Ramos (cell line): Measurements from ENCODE around the gene ATP5F1B.

Experiments used
- in situ Hi-C: fragments of 300-500 bp; cut with MboI; formaldehyde crosslinking; loops from one replicate; pipeline ENCODE4 v1.14.3; 2022; ENCODE audit warnings: low sequenced_read_pairs; ENCODE audit not compliant: unreplicated experiment

The ATP5F1B gene

DNA sequence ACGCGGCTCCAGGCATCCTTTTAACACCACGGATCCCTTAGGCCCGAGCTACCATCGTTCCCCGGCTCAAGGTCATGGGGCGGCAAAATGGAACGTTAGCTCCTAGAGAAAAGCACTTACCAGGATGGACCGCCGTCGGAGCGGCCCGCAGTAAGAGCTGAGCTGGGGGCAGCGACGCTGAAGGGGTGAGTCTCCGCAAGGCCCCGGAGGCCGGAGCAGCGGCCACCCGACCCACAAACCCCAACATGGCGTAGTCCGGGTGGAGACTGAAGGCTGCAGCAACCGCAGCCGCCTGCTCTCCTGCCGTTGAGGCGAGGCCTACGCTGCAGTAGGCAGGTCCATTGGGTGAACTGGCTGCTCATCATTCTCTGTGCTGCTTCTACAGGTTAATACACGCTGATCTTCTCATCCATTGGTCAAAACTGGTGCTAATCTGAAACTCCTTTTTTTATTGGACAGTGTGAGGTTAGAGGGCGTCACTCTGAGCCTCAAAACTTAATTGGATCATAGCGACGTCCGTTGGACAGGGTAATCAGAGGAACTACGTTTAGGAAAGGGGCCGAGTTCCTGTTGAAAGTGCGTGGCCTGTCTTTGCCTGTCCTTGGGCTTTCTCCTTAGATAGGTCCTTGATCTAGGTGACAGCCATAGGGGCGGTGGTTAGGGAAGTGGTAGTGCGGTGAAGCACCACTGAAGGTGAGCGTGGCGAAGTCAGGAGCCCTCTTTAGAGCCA lies at the start of gene ATP5F1B:
TSS of gene ATP5F1B (minus strand) at position 268 of the 730 bp plus-strand sequence. CDS start at position 247, 21 bp downstream.
- in situ Hi-C loops: no loop called here

- in situ Hi-C loops: no loop called here
These were observed 48.4 kb upstream of the ATP5F1B start for GRCh38 chr12:56694161-56694560.

GRCh38 chr12:56688846-56689109 lies 43.0 kb upstream of the ATP5F1B start:
- in situ Hi-C loops: no loop called here

DNA sequence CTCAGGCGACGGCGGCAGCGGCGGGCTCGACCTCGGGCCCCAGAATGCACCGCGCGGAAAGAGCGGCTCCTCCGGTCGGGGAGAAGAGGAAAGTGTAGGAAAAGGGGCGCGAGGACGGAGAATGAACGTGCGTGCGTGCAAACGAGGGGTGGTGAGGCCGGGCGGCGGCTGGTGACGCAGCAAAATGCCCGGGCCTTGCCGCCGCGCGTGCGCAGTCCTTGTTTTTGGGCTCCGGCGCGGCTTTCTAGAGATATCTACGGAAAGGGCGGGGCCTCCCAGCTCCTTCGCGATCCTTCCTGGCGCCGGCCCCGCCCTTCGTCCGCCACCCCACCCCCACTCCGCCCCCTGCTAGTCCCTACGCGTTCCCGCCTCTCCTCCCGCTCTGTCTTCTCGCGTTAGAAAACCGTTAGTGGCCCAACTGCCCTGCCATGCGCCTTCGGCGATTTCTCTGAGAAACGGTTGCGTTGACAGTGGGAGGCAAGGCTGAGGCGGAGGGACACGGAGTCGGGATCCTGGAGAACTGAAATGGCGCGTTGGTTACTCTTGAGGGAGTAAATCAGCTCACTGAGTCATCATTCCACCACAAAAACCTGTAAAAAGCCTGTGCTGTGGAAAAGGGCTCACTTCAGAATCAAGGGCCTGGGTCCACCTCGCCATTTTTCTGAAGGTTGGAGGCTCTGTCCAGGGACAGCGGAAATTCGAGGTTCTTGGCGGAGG lies 42.5 kb upstream of the ATP5F1B start, which contains the start of gene PTGES3:
TSS of gene PTGES3 (minus strand) at position 156 of the 717 bp plus-strand sequence. CDS start 285 bp downstream, outside the sequence.
- in situ Hi-C loops: no loop called here

- in situ Hi-C loops: no loop called here
These were observed 41.7 kb upstream of the ATP5F1B start for GRCh38 chr12:56687223-56688128.

DNA sequence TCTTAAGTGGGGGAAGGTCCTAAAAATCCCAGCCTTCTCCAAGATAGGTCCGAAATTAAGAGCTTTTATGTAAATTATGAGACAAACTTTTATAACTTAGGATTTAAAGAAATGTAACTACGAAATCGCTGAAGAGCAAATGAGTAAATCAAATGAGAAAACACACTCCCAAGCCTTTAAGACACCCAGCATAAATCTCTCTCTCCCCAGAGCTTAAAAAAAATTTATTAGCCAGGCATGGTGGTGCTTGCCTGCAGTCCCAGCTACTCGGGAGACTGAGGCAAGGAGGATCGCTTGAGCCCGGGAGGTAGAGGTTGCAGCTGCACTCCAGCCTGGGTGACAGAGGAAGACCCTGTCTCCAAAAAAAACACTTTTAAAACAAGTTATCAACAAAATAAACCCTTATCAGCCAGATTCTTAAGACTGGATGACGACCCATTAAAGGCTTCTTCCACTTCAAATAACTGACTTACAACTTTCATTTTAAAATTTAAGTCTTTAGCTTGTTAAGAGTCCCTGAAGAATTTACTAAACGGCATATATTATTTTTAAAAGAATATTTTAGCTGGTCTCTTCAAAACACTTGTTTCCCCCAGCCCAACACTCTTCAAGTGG lies 39.1 kb upstream of the ATP5F1B start:
- in situ Hi-C loops: no loop called here

- in situ Hi-C loops: no loop called here
These were observed 36.5 kb upstream of the ATP5F1B start for GRCh38 chr12:56682323-56682722.

DNA sequence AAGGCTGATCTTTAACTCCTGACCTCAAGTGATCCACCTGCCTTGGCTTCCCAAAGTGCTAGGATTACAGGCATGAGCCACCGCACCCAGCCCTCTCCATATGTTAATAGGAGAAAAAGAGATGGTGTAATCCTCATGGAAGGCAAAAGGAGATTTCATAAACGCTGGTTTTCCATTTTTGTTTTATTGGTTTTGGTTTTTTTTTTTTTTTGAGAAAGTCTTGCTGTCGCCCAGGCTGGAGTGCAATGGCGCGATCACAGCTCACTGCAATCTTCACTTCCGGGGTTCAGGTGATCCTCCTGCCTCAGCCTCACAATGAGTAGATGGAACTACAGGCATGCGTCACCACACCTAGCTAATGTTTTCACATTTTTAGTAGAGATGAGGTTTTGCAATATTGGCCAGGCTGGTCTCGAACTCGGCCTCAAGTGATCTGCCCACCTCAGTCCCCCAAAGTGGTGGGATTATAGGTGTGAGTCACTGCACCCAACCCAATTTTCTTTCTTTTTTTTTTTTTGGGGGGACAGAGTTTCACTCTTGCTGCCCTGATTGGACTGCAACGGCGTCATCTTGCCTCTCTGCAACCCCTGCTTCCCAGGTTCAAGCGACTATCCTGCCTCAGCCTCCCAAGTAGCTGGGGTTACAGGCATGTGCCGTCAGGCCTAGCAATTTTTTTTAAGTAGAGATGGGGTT lies 34.2 kb upstream of the ATP5F1B start:
- in situ Hi-C loops: no loop called here

GRCh38 chr12:56678852-56679251 lies 33.1 kb upstream of the ATP5F1B start:
- in situ Hi-C loops: no loop called here

GRCh38 chr12:56677680-56678079 lies 31.9 kb upstream of the ATP5F1B start:
- in situ Hi-C loops: no loop called here

DNA sequence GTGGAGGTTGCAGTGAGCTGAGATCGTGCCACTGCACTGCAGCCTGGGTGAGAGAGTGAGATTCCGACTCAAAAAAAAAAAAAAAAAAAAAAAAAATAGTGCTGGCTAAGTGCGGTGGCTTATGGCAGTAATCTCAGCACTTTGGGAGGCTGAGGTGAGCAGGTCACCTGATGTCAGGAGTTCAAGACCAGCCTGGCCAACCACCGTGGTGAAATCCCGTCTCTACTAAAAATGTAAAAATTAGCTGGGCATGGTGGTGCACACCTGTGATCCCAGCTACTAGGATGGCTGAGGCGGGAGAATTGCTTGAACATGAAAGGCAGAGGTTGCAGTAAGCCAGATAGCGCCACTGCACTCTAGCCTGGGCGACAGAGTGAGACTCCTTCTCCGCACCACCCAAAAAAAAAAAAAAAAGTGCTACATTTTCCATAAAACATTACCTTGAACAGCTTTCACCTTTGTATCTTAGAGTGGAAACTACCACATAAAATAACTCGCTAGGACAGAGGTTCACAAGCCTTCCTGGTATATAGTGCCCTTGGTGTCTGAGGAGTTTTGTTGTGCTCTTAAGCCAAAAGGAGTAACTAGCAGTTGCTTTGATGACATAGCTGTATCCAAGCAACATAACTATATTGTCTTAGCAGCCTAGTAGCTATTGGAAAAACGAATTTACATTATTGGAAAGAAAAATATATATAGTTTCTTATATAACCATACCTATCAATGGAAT lies 31.2 kb upstream of the ATP5F1B start:
- in situ Hi-C loops: no loop called here

DNA sequence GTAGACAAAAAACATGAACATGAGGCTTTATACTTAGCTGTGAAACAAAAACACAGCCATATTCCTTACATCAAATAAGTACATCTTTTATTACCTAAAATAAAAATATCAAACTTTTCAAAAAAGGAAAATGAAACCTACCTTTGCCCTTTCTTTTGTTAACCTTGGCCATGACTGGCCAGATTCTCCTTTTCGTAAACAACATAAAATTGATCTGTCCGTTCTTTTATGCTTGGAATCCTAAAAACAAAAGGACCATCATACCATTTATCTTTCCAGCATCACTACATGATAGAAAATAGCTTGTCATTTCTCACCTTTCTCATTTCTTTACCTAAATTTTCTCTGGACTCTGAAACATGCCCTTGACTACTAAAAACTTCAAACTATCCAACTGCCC lies 25.8 kb upstream of the ATP5F1B start:
- in situ Hi-C loops: no loop called here

GRCh38 chr12:56670836-56671235 lies 25.1 kb upstream of the ATP5F1B start:
- in situ Hi-C loops: no loop called here

- in situ Hi-C loops: no loop called here
These were observed 22.3 kb upstream of the ATP5F1B start for GRCh38 chr12:56668197-56668457.

DNA sequence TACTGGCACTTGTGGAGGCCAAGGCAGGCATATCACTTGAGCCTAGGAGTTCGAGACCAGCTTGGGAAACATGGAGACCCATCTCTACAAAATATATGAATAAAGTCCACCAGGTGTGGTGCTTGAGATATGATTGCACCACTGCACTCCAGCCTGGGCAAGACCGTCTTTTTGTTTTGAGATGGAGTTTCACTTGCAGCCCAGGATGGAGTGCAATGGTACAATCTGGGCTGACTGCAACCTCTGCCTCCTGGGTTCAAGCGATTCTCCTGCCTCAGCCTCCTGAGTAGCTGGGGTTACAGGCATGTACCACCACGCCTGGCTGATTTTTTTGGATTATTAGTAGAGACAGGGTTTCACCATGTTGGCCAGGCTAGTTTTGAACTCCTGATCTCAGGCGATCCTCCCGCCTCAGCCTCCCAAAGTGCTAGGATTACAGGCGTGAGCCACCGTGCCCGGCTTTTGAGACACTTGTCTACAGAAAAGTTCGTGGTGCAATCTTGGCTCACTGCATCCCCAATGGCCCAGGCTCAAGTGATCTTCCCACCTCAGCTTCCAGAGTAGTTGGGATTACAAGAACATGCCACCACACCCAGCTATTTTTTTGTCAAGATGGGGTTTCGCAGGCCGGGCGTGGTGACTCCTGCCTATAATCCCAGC lies 16.3 kb upstream of the ATP5F1B start:
- in situ Hi-C loops: no loop called here

DNA sequence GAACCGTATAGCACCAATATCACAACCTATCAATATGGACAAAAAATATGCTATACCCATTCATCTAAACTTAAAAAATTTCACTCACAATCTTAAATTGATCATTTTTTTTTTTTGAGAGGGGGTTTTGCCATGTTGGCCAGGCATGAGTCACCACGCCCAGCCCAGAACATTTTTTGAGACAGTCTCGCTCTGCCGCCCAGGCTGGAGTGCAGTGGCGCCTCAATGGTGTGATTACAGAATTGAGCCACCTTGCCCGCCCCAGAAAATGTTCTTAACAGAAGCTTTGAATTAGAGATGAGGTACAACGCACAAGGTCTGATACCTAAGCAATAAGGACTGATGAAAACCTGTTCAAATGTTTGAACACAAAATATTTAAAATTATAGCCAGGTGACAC lies 15.8 kb upstream of the ATP5F1B start:
- in situ Hi-C loops: no loop called here

- in situ Hi-C loops: no loop called here
These were observed 13.1 kb upstream of the ATP5F1B start for GRCh38 chr12:56658921-56659320.

GRCh38 chr12:56657416-56658379 lies 11.9 kb upstream of the ATP5F1B start:
- in situ Hi-C loops: no loop called here
